Stimulated activated CD4-positive, alpha-beta T cell treated with anti-CD3 and anti-CD28 coated beads, TNF-alpha, amount 100 ng/mL, for 1 hour (primary cell): Measurements from ENCODE around the gene NUDT5.
"Not testable (repeated sequence)": the region's sequence is repeated elsewhere in the genome, so short reads cannot be mapped to it uniquely, and the experiment has no call there.

ENCODE experiments used
- DNase-seq, 3 donors: peaks; one replicate each; pipeline ENCODE4 v3.0.0-alpha.2; 2020; ENCODE audit warnings: low read depth in 3 of 3, low spot score in 1 of 3

NUDT5 gene

GRCh38 chr10:12205082-12205481 is 9.4 kb upstream of the NUDT5 start:
- DNase-seq, result no peak

- no peak for DNase-seq
Observed at GRCh38 chr10:12202226-12202625, 6.5 kb upstream of the NUDT5 start.

- no peak for DNase-seq
Observed at GRCh38 chr10:12201543-12201942, 5.9 kb upstream of the NUDT5 start.

- no peak for DNase-seq
Observed at GRCh38 chr10:12200850-12201249, 5.2 kb upstream of the NUDT5 start.

GRCh38 chr10:12198156-12198555 is 2.5 kb upstream of the NUDT5 start:
- no peak for DNase-seq

GRCh38 chr10:12196531-12197211 is 980 bp upstream of the NUDT5 start:
- no peak for DNase-seq

- DNase-seq, result no peak
Observed at GRCh38 chr10:12195281-12195602, 449 bp downstream of the NUDT5 start.

GRCh38 chr10:12194752-12195271 is 879 bp downstream of the NUDT5 start:
- DNase-seq, result peak in 1 of 3 donors; percentile 9

- no peak for DNase-seq
Observed at GRCh38 chr10:12193193-12193592, 2.5 kb downstream of the NUDT5 start.

- DNase-seq, result no peak
Observed at GRCh38 chr10:12191715-12192114, 4.0 kb downstream of the NUDT5 start.

GRCh38 chr10:12189426-12189825 is 6.3 kb downstream of the NUDT5 start:
- DNase-seq, result no peak

GRCh38 chr10:12188656-12189055 is 7.0 kb downstream of the NUDT5 start:
- DNase-seq, result no peak

- no peak for DNase-seq
Observed at GRCh38 chr10:12187321-12187905, 8.3 kb downstream of the NUDT5 start.

- no peak for DNase-seq
Observed at GRCh38 chr10:12186323-12186722, 9.4 kb downstream of the NUDT5 start.

- no peak for DNase-seq
Observed at GRCh38 chr10:12184165-12184564, 11.5 kb downstream of the NUDT5 start.

- peak; percentile 30 to 50 (median 31) for DNase-seq
Observed at GRCh38 chr10:12181065-12181775, 14.5 kb downstream of the NUDT5 start.

- no peak for DNase-seq
Observed at GRCh38 chr10:12180221-12180974, 15.3 kb downstream of the NUDT5 start.

- no peak for DNase-seq
Observed at GRCh38 chr10:12179606-12180170, 16.0 kb downstream of the NUDT5 start.

- no peak for DNase-seq
Observed at GRCh38 chr10:12177642-12178041, 18.0 kb downstream of the NUDT5 start.

- not testable (repeated sequence) for DNase-seq
Observed at GRCh38 chr10:12171512-12171911, 24.2 kb downstream of the NUDT5 start.
